Testis (tissue), 3 donors: ENCODE results near the gene AGBL1. TPM values are rescaled to one million over a fixed set of nuclear protein-coding genes. Genes with fewer than 3 reads are reported as not detected.

Experiments used
- DNase-seq: peaks from one replicate; pipeline ENCODE4 v3.0.0-alpha.2; 2019
- H3K27ac ChIP-seq, 2 donors: fragments of 200-600 bp; sonication (generic); one replicate each; pipeline ENCODE4 v1.5.1; 2019
- H3K27me3 ChIP-seq: fragments of 200-600 bp; sonication (generic); one replicate; pipeline ENCODE4 v1.5.1; 2019
- H3K36me3 ChIP-seq: fragments of 200-600 bp; sonication (generic); one replicate; pipeline ENCODE4 v1.5.1; 2017; ENCODE audit warnings: low read depth; ENCODE audit errors: missing control alignments
- H3K4me1 ChIP-seq: fragments of 200-600 bp; sonication (generic); one replicate; pipeline ENCODE4 v1.5.1; 2019
- H3K4me3 ChIP-seq, 2 donors: fragments of 200-600 bp; sonication (generic); one replicate each; pipeline ENCODE4 v1.5.1; 2017 to 2019
- H3K9me3 ChIP-seq: fragments of 200-600 bp; sonication (generic); one replicate; pipeline ENCODE4 v1.5.1; 2017
- CTCF ChIP-seq, 3 experiments: fragments of 450-650 bp in 2 of 3; fragments of 200-600 bp in 1 of 3; sonication (generic) in 1 of 3; IDR thresholded peaks; one replicate each; pipeline ENCODE4 v1.5.1; 2016 to 2019; ENCODE audit warnings: antibody characterized with exemption in 3 of 3, mild to moderate bottlenecking in 2 of 3, moderate library complexity in 1 of 3
- POLR2A ChIP-seq: fragments of 450-650 bp; IDR thresholded peaks from one replicate; pipeline ENCODE4 v1.6.1; 2017; ENCODE audit warnings: antibody characterized with exemption, mild to moderate bottlenecking, moderate library complexity
- WGBS, 2 donors: methylation state at CpG; one replicate each; pipeline ENCODE4 v1.1.5; 2018; 5-methylcytosine and 5-hydroxymethylcytosine counted together
- intact Hi-C: fragments of 100-400 bp; cut with DNase I; formaldehyde crosslinking; loops from one replicate; pipeline ENCODE4 v1.15.1; 2023; ENCODE audit warnings: low total_unique reads
- polyA plus RNA-seq: library from polyadenylated mRNA; stranded (reverse); fragments of 350-450 nt; fragmentation: Illumina TruSeq; extraction: RNeasy Lipid Tissue Mini Kit (QIAGEN cat#74804); gene quantifications from one replicate; pipeline ENCODE4 v1.2.3, GENCODE V29; 2014; ENCODE audit warnings: low read depth, low replicate concordance; ENCODE audit not compliant: insufficient read depth
- total RNA-seq, 2 donors: library from RNA; depleted of rRNA; stranded (reverse); fragments of >200 nt; gene quantifications; one replicate each; pipeline ENCODE4 v1.2.3, GENCODE V29; 2016

Gene AGBL1
- total and polyA plus RNA-seq, 3 donors from 2014 or later, result 0.37 to 0.94 (median 0.70) TPM

GRCh38 chr15:86799226-86799625 lies 719.6 kb downstream of the AGBL1 start:
- H3K36me3 ChIP-seq, result no peaks in the 10 kb centered on the region
- H3K27ac ChIP-seq, result no peak overlapping the region
- no peaks in the 10 kb centered on the region for H3K9me3 ChIP-seq
- no peak for DNase-seq
- no peaks in the 10 kb centered on the region for H3K27me3 ChIP-seq
- no peaks in the 10 kb centered on the region for H3K4me1 ChIP-seq
- TF ChIP-seq CTCF (IDR thresholded peaks at IDR 0.05) (no peak), POLR2A (no peak)
- H3K4me3 ChIP-seq, result no peak overlapping the region
- WGBS, 2 donors, result 95 to 96% methylated on average over 3 of the region's 3 CpGs
- intact Hi-C loops, result no loop called here

GRCh38 chr15:86802244-86802643 lies 722.6 kb downstream of the AGBL1 start:
- WGBS, 2 donors, result 91 to 92% methylated on average over 3 of the region's 3 CpGs
- Histone ChIP-seq H3K4me3 (no peak overlapping the region), H3K9me3 (no peaks in the 10 kb centered on the region), H3K27me3 (no peaks in the 10 kb centered on the region), H3K27ac (no peak overlapping the region), H3K36me3 (no peaks in the 10 kb centered on the region), H3K4me1 (no peaks in the 10 kb centered on the region)
- intact Hi-C loops, result no loop called here
- no peak for TF ChIP-seq CTCF (IDR thresholded peaks at IDR 0.05)
- no peak for TF ChIP-seq POLR2A
- no peak for DNase-seq

- Histone ChIP-seq H3K27me3 (no peaks in the 10 kb centered on the region), H3K4me3 (no peak overlapping the region), H3K27ac (no peak overlapping the region), H3K9me3 (no peaks in the 10 kb centered on the region), H3K4me1 (no peaks in the 10 kb centered on the region), H3K36me3 (no peaks in the 10 kb centered on the region)
- intact Hi-C loops, result no loop called here
- no peak for TF ChIP-seq CTCF (IDR thresholded peaks at IDR 0.05)
- DNase-seq, result no peak
- 95 to 97% methylated on average over 2 of the region's 2 CpGs for WGBS, 2 donors
Measured at GRCh38 chr15:86804406-86804805, 724.7 kb downstream of the AGBL1 start.

DNA sequence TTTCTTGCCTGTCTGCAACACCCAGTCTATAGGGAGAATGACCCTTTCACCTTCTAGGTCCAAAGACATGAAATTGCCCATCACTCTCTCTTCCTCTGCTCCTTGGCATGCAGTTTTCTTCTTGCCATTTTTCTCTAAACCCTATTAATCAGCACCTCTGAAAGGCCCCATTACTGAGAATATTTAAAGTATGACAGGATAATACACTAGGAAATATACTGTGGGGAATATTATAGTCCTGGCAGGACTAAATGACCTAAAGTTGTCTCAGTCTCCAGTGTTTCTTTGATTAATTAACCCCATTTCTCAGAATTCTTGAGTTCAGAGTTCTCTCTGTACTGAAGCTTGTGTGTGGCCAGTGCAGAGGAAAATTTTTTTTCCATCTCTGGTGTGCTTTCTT lies 730.7 kb downstream of the AGBL1 start:
- Histone ChIP-seq H3K4me1 (no peaks in the 10 kb centered on the region), H3K4me3 (no peak overlapping the region), H3K27me3 (no peaks in the 10 kb centered on the region), H3K27ac (no peak overlapping the region), H3K36me3 (no peaks in the 10 kb centered on the region), H3K9me3 (no peaks in the 10 kb centered on the region)
- intact Hi-C loops, result no loop called here
- no peak for TF ChIP-seq POLR2A
- no peak for TF ChIP-seq CTCF (IDR thresholded peaks at IDR 0.05)
- DNase-seq, result no peak

DNA sequence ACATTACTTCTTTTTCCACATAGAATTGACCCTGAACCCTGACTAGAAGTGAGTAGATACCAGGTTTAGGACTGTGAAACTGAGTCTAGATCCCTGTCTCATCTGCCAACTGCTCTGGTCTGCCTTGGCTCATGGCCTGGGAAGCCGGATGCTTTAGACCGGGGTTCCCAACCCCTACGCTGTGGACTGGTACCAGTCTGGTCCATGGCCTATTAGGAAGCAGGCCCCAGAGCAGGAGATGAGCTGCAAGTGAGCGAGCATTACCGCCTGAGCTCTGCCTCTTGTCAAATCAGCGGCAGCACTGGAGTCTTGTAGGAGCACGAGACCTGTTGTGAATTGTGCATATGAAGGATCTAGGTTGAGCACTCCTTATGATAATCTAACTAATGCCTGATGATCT lies 734.2 kb downstream of the AGBL1 start:
- Histone ChIP-seq H3K27me3 (no peaks in the 10 kb centered on the region), H3K27ac (no peak overlapping the region), H3K9me3 (no peaks in the 10 kb centered on the region), H3K36me3 (no peaks in the 10 kb centered on the region), H3K4me1 (no peaks in the 10 kb centered on the region), H3K4me3 (no peak overlapping the region)
- no peak for TF ChIP-seq POLR2A
- intact Hi-C loops, result no loop called here
- 92 to 94% methylated on average over 7 of the region's 7 CpGs for WGBS, 2 donors
- no peak for DNase-seq
